Lung (tissue), 12 donors: ENCODE results near the gene CRB2. TPM values are rescaled to one million over a fixed set of nuclear protein-coding genes. Genes with fewer than 3 reads are reported as not detected.

Source experiments
- ATAC-seq: fragments of 200-7000 bp; cut with Tn5 transposase; one replicate; pipeline ENCODE4 v1.9.1; 2020; ENCODE audit warnings: moderate number of reproducible peaks; ENCODE audit not compliant: insufficient read depth, low FRiP score
- DNase-seq, 3 donors: peaks; one replicate each; pipeline ENCODE4 v3.0.0-alpha.2; 2013 to 2017
- H3K27ac ChIP-seq, 2 donors: one replicate each; pipeline ENCODE4 v1.5.1; 2013; ENCODE audit warnings: mild to moderate bottlenecking in 2 of 2, moderate library complexity in 2 of 2, control low read depth in 1 of 2, inconsistent platforms in 1 of 2, low read depth in 1 of 2, low read length in 1 of 2
- H3K27me3 ChIP-seq, 3 donors: one replicate each; pipeline ENCODE4 v1.5.1; 2013; ENCODE audit warnings: low read length in 2 of 3; ENCODE audit not compliant: control insufficient read depth in 3 of 3, insufficient read depth in 3 of 3
- H3K36me3 ChIP-seq, 4 donors: one replicate each; pipeline ENCODE4 v1.5.1; 2013; ENCODE audit warnings: low read length in 4 of 4, mild to moderate bottlenecking in 1 of 4, moderate library complexity in 1 of 4; ENCODE audit not compliant: control insufficient read depth in 4 of 4, insufficient read depth in 4 of 4
- H3K4me1 ChIP-seq, 5 donors: one replicate each; pipeline ENCODE4 v1.5.1; 2013; ENCODE audit warnings: low read length in 5 of 5, mild to moderate bottlenecking in 2 of 5, moderate library complexity in 1 of 5; ENCODE audit not compliant: control insufficient read depth in 5 of 5, insufficient read depth in 5 of 5
- H3K4me3 ChIP-seq: one replicate; pipeline ENCODE4 v1.5.1; 2013; ENCODE audit warnings: mild to moderate bottlenecking, control low read depth, moderate library complexity
- H3K9ac ChIP-seq, 2 donors: one replicate each; pipeline ENCODE4 v1.5.1; 2013; ENCODE audit warnings: low read length in 2 of 2, control low read depth in 1 of 2; ENCODE audit not compliant: insufficient read depth in 1 of 2
- H3K9me3 ChIP-seq, 4 donors: one replicate each; pipeline ENCODE4 v1.5.1; 2013; ENCODE audit warnings: low read length in 3 of 4, mild to moderate bottlenecking in 1 of 4, moderate library complexity in 1 of 4; ENCODE audit not compliant: control insufficient read depth in 4 of 4, insufficient read depth in 3 of 4
- CTCF ChIP-seq: IDR thresholded peaks from 2 replicates; pipeline ENCODE4 v1.5.1; 2012; ENCODE audit warnings: mild to moderate bottlenecking; ENCODE audit errors: control extremely low read depth, extremely low read depth
- WGBS, 2 donors: extraction: QIAGEN DNeasy Blood & Tissue Kit; methylation state at CpG; one replicate each; pipeline ENCODE4 v1.1.7; 2013; 5-methylcytosine and 5-hydroxymethylcytosine counted together
- polyA plus RNA-seq, 2 donors: library from polyadenylated mRNA; stranded (reverse); fragments of 200-250 nt; gene quantifications; one replicate each; pipeline ENCODE4 v1.2.1, GENCODE V29; 2013
- total RNA-seq, 2 donors: library from RNA; depleted of rRNA in 1 of 2; stranded (reverse); fragments of >200 nt in 1 of 2; gene quantifications; one replicate each; pipeline ENCODE4 v1.2.1, GENCODE V29; 2014 to 2021
- donor health status: control.
- donor health status: control.
- donor health status: Bipolar disorder and iron deficiency.
- donor health status: healthy.
- donor health status: DM: yes; HTN: yes; CAD: no.

The CRB2 gene
- total and polyA plus RNA-seq, 4 donors, result 0.01 to 0.34 (median 0.21) TPM

- ATAC-seq, result no peak
- Histone ChIP-seq H3K27ac (peak overlapping the region in 1 of 2 donors; percentile 71), H3K9ac (no peak overlapping the region), H3K9me3 (no peaks in the 10 kb centered on the region), H3K27me3 (no peaks in the 10 kb centered on the region), H3K36me3 (no peaks in the 10 kb centered on the region), H3K4me3 (no peak overlapping the region), H3K4me1 (peaks cover 0 to 37% (median 13%) of the 10 kb centered on the region in 5 donors)
- peak in 1 of 3 donors; percentile 48 for DNase-seq
- WGBS, 2 donors, result 28 to 46% methylated on average over 32 of the region's 32 CpGs
- TF ChIP-seq CTCF, result no peak
These were observed 16.1 kb upstream of the CRB2 start for GRCh38 chr9:123339666-123340510.

GRCh38 chr9:123341816-123342215 lies 14.2 kb upstream of the CRB2 start:
- Histone ChIP-seq H3K36me3 (no peaks in the 10 kb centered on the region), H3K9me3 (no peaks in the 10 kb centered on the region), H3K27ac (no peak overlapping the region), H3K4me1 (peaks cover 0 to 20% (median 6%) of the 10 kb centered on the region in 5 donors), H3K4me3 (no peak overlapping the region), H3K9ac (no peak overlapping the region), H3K27me3 (no peaks in the 10 kb centered on the region)
- WGBS, 2 donors, result 87 to 89% methylated on average over 6 of the region's 6 CpGs
- DNase-seq, result peak in 2 of 3 donors; percentile 58
- ATAC-seq, result no peak
- TF ChIP-seq CTCF, result no peak

GRCh38 chr9:123342247-123342646 lies 13.8 kb upstream of the CRB2 start:
- no peak overlapping the region for H3K4me3 ChIP-seq
- 86 to 88% methylated on average over 5 of the region's 5 CpGs for WGBS, 2 donors

More at GRCh38 chr9:123342247-123342646, 13.8 kb upstream of the CRB2 start:
- TF ChIP-seq CTCF, result no peak
- H3K36me3 ChIP-seq, result no peaks in the 10 kb centered on the region
- H3K9ac ChIP-seq, result no peak overlapping the region
- H3K27ac ChIP-seq, result no peak overlapping the region
- DNase-seq (no peak), ATAC-seq (no peak)
- H3K27me3 ChIP-seq, result no peaks in the 10 kb centered on the region
- H3K9me3 ChIP-seq, result no peaks in the 10 kb centered on the region
- peaks cover 0 to 20% (median 6%) of the 10 kb centered on the region in 5 donors for H3K4me1 ChIP-seq
